GM23248 (cell line): Measurements from ENCODE around the gene EIF4G2.

Experiments used
- EZH2 ChIP-seq: fragments of 200-600 bp; sonication (generic); IDR thresholded peaks from 2 replicates; pipeline ENCODE4 v1.6.1; 2018; ENCODE audit warnings: antibody characterized with exemption, mild to moderate bottlenecking; ENCODE audit not compliant: insufficient read depth, poor library complexity, severe bottlenecking
- EZH2phosphoT487 ChIP-seq: fragments of 200-600 bp; sonication (generic); IDR thresholded peaks from 2 replicates; pipeline ENCODE4 v1.6.1; 2018; ENCODE audit warnings: antibody characterized with exemption, moderate library complexity, mild to moderate bottlenecking, low read depth; ENCODE audit not compliant: insufficient read depth

DNA sequence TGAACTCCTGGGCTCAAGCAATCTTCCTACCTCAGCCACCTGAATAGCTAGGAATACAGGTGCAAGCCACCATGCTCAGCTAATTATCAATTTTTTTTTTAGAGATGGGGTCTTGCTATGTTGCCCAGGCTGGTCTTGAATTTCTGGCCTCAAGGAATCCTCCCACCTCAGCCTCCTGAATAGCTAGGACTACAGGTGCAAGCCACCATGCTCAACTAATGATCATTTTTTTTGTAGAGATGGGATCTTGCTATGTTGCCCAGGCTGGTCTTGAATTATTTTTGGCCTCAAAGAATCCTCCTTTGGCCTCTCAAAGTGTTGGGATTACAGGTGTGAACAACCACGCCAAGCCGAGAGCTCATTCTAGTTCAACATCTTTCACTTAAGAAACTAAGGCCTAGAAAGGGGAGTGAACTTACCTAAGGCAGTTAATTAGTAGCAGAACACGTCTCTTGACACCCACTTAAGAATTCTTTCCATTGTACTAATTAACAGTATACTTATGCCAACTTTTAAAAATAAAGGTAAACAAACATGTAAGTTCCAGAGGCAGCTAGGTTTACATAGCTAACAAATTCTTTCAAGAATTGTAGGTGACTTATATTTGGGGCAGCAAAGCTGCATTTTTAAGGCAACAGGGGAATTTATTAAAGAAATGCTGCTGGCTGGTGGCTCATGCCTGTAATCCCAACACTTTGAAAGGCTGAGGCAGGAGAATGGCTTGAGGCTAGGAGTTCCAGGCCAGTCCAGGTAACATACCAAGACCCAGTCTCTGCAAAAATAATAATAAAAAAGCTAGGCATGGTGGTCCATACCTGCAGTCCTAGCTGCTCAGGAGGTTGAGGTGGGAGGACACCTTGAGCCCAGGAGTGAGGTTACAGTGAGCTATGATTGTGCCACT lies 39.5 kb upstream of the EIF4G2 start:
- no peak for TF ChIP-seq EZH2
- TF ChIP-seq EZH2phosphoT487: no peak
